HepG2 (cell line): Measurements from ENCODE around the gene HAGH. TPM values are rescaled to one million over a fixed set of nuclear protein-coding genes. Genes with fewer than 3 reads are reported as not detected.

Source experiments
- ATF7-NPFF ChIP-seq: sonication (generic); formaldehyde crosslinking; IDR thresholded peaks from 2 replicates; pipeline ENCODE4 v1.8.1; 2023; ENCODE audit warnings: mild to moderate bottlenecking, low read depth, missing genetic modification reagents, moderate library complexity
- CREM ChIP-seq, 2 experiments: sonication (generic) in 1 of 2; formaldehyde crosslinking in 1 of 2; IDR thresholded peaks; 2 replicates each; pipeline versions ENCODE4 v1.4.0 to v1.6.1; 2016 to 2020; ENCODE audit warnings: antibody characterized with exemption in 1 of 2, mild to moderate bottlenecking in 1 of 2, missing genetic modification reagents in 1 of 2
- DMAP1 ChIP-seq: IDR thresholded peaks from 2 replicates; pipeline ENCODE4 v1.6.1; 2016
- FIP1L1 ChIP-seq: fragments of 200-400 bp; formaldehyde crosslinking; IDR thresholded peaks from 2 replicates; pipeline ENCODE4 v1.6.1; 2018; ENCODE audit warnings: low read depth, mild to moderate bottlenecking, low read length, moderate library complexity, borderline replicate concordance; ENCODE audit not compliant: insufficient read depth
- GLI4 ChIP-seq: sonication (generic); formaldehyde crosslinking; IDR thresholded peaks from 2 replicates; pipeline ENCODE4 v1.5.1; 2020; ENCODE audit warnings: missing genetic modification reagents, mild to moderate bottlenecking, moderate library complexity, borderline replicate concordance
- HDAC1 ChIP-seq: sonication (generic); formaldehyde crosslinking; IDR thresholded peaks from 2 replicates; pipeline ENCODE4 v1.5.1; 2020; ENCODE audit warnings: mild to moderate bottlenecking, missing genetic modification reagents
- HNRNPUL1 ChIP-seq: fragments of 200-400 bp; formaldehyde crosslinking; IDR thresholded peaks from 2 replicates; pipeline ENCODE4 v1.6.1; 2017; ENCODE audit warnings: low read depth, mild to moderate bottlenecking, low read length, moderate library complexity
- KDM6A ChIP-seq: IDR thresholded peaks from 2 replicates; pipeline ENCODE4 v1.6.1; 2016; ENCODE audit warnings: low read depth
- MATR3 ChIP-seq: sonication (generic); formaldehyde crosslinking; IDR thresholded peaks from 2 replicates; pipeline ENCODE4 v1.4.0; 2020; ENCODE audit warnings: missing genetic modification reagents
- PLRG1 ChIP-seq: fragments of 450-650 bp; conservative IDR thresholded peaks from 2 replicates; pipeline ENCODE4 v1.6.1; 2016
- POLR2AphosphoS2 ChIP-seq: IDR thresholded peaks from 2 replicates; pipeline ENCODE4 v1.6.1; 2011; ENCODE audit warnings: low read depth, low read length, improper control_type of control experiment
- SIN3B ChIP-seq: fragments of 150-350 bp; IDR thresholded peaks from 2 replicates; pipeline ENCODE4 v1.6.1; 2014; ENCODE audit warnings: low read length
- SMARCC2 ChIP-seq: fragments of 450-650 bp; IDR thresholded peaks from 2 replicates; pipeline ENCODE4 v1.6.1; 2017; ENCODE audit warnings: antibody characterized with exemption, mild to moderate bottlenecking
- STAG1 ChIP-seq: sonication (generic); formaldehyde crosslinking; IDR thresholded peaks from 2 replicates; pipeline ENCODE4 v1.4.0; 2020; ENCODE audit warnings: missing genetic modification reagents
- ZNF510 ChIP-seq: sonication (generic); formaldehyde crosslinking; IDR thresholded peaks from 2 replicates; pipeline ENCODE4 v1.4.0; 2020; ENCODE audit warnings: low read depth, mild to moderate bottlenecking, missing genetic modification reagents
- ZNF558 ChIP-seq: sonication (generic); formaldehyde crosslinking; IDR thresholded peaks from 2 replicates; pipeline ENCODE4 v1.9.0; 2022; ENCODE audit warnings: mild to moderate bottlenecking, missing genetic modification reagents, borderline replicate concordance
- ZNF674 ChIP-seq: sonication (generic); formaldehyde crosslinking; IDR thresholded peaks from 2 replicates; pipeline ENCODE4 v1.5.0; 2020; ENCODE audit warnings: low read depth, mild to moderate bottlenecking, missing genetic modification reagents
- ZSCAN30 ChIP-seq: sonication (generic); formaldehyde crosslinking; IDR thresholded peaks from 2 replicates; pipeline ENCODE4 v1.5.0; 2020; ENCODE audit warnings: mild to moderate bottlenecking, missing genetic modification reagents
- polyA plus RNA-seq, 8 experiments: library from polyadenylated mRNA; depleted of rRNA in 3 of 8; stranded (reverse) in 7 of 8; unstranded in 1 of 8; fragments of >200 nt; fragmentation: Illumina TruSeq in 4 of 8; extraction: Trizol in 4 of 8; gene quantifications; 2 replicates each; pipeline versions ENCODE4 v1.2.1 to v1.2.3, GENCODE V29; 2011 to 2016; ENCODE audit warnings: low read depth in 4 of 8, missing spikeins in 1 of 8, mixed read lengths in 1 of 8; ENCODE audit not compliant: insufficient read depth in 1 of 8
- total RNA-seq, 5 experiments: library from RNA; depleted of rRNA; stranded (reverse); fragments of >200 nt; fragmentation: Illumina TruSeq; extraction: Trizol; gene quantifications; 2 replicates each; pipeline ENCODE4 v1.2.3, GENCODE V29; 2016; ENCODE audit warnings: low read depth in 1 of 5
- TF ChIP-seq, protein P1 (sequence below): sonication (generic); formaldehyde crosslinking; IDR thresholded peaks from 2 replicates; pipeline ENCODE4 v1.5.0; 2020; ENCODE audit warnings: missing genetic modification reagents, mild to moderate bottlenecking, borderline replicate concordance
- TF ChIP-seq, protein P2 (sequence below): sonication (generic); formaldehyde crosslinking; IDR thresholded peaks from 2 replicates; pipeline ENCODE4 v1.4.0; 2020; ENCODE audit warnings: missing genetic modification reagents, low read depth, mild to moderate bottlenecking, borderline replicate concordance
- TF ChIP-seq, protein P3 (sequence below): sonication (generic); formaldehyde crosslinking; conservative IDR thresholded peaks from 2 replicates; pipeline ENCODE4 v1.4.0; 2020; ENCODE audit warnings: mild to moderate bottlenecking, missing genetic modification reagents, moderate library complexity

Gene HAGH
- total and polyA plus RNA-seq, 2 of the 13 experiments (the other 11 are each of a cell fraction or from before 2014, with no cell fraction given): 70.4 to 95.4 TPM

DNA sequence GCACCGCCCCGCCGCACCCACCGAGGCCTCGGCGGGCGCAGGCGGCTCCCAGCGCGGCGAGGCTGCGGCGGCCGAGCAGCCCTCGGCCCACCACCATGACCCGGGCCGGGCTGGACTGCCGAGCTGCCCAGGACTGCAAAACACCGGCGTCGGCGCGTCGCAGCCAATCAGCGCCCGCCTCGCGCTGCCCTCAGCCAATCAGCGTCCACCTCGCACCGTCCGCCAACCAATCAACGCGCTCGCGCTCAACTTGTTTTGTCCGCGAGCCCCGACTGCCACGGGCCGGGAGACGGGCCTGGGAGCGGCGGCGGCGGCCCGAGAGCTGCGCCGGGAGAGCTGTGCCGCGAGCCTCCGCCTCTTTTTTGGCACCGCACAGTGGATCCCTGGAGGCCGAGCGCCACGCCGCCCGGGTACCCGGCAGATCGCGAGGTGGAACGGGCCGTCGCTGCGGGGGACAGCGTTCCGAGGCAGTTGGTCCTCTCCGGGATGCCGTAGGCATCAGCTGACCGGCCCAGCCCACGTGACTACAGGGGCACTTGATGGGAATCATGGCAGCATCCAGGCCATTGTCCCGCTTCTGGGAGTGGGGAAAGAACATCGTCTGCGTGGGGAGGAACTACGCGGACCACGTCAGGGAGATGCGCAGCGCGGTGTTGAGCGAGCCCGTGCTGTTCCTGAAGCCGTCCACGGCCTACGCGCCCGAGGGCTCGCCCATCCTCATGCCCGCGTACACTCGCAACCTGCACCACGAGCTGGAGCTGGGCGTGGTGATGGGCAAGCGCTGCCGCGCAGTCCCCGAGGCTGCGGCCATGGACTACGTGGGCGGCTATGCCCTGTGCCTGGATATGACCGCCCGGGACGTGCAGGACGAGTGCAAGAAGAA lies at the start of gene HAGH, which contains the start of gene FAHD1 (continued):
- TF ChIP-seq CREM (IDR thresholded peaks at IDR 0.05) (peak; percentile 43), CREM (CRISPR knock-in tag; IDR thresholded peaks at IDR 0.05) (no peak), GLI4 (CRISPR knock-in tag) (no peak; the same call in 1 of the 2 replicates), MATR3 (CRISPR knock-in tag) (no peak), FIP1L1 (0 out of 2 replicates have a peak, but pooled peaks have one; percentile 73), ZSCAN30 (CRISPR knock-in tag) (no peak), HDAC1 (CRISPR knock-in tag) (peak; percentile 99), STAG1 (CRISPR knock-in tag) (no peak), ZNF558 (CRISPR knock-in tag) (peak; percentile 95; the same call in 1 of the 2 replicates), ZNF510 (CRISPR knock-in tag) (peak; percentile 56; the same call in 1 of the 2 replicates), SMARCC2 (no peak), POLR2AphosphoS2 (no peak), ZNF674 (CRISPR knock-in tag) (0 out of 2 replicates have a peak, but pooled peaks have one; percentile 86), KDM6A (CRISPR knock-in tag) (no peak), DMAP1 (CRISPR knock-in tag) (peak; percentile 96), PLRG1 (no peak), HNRNPUL1 (no peak), ATF7-NPFF (CRISPR knock-in tag) (peak; percentile 68; the same call in 1 of the 2 replicates), SIN3B (peak; percentile 94)
- TF ChIP-seq, protein P1, sequence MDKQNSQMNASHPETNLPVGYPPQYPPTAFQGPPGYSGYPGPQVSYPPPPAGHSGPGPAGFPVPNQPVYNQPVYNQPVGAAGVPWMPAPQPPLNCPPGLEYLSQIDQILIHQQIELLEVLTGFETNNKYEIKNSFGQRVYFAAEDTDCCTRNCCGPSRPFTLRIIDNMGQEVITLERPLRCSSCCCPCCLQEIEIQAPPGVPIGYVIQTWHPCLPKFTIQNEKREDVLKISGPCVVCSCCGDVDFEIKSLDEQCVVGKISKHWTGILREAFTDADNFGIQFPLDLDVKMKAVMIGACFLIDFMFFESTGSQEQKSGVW (CRISPR knock-in tag): no peak
- TF ChIP-seq, protein P2, sequence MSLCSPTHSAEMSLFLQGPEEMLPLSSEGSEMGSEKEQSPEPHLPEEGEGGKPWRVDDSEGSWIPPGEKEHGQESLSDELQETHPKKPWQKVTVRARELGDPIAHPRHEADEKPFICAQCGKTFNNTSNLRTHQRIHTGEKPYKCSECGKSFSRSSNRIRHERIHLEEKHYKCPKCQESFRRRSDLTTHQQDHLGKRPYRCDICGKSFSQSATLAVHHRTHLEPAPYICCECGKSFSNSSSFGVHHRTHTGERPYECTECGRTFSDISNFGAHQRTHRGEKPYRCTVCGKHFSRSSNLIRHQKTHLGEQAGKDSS (CRISPR knock-in tag): 0 out of 2 replicates have a peak, but pooled peaks have one; percentile 85
- TF ChIP-seq, protein P3, sequence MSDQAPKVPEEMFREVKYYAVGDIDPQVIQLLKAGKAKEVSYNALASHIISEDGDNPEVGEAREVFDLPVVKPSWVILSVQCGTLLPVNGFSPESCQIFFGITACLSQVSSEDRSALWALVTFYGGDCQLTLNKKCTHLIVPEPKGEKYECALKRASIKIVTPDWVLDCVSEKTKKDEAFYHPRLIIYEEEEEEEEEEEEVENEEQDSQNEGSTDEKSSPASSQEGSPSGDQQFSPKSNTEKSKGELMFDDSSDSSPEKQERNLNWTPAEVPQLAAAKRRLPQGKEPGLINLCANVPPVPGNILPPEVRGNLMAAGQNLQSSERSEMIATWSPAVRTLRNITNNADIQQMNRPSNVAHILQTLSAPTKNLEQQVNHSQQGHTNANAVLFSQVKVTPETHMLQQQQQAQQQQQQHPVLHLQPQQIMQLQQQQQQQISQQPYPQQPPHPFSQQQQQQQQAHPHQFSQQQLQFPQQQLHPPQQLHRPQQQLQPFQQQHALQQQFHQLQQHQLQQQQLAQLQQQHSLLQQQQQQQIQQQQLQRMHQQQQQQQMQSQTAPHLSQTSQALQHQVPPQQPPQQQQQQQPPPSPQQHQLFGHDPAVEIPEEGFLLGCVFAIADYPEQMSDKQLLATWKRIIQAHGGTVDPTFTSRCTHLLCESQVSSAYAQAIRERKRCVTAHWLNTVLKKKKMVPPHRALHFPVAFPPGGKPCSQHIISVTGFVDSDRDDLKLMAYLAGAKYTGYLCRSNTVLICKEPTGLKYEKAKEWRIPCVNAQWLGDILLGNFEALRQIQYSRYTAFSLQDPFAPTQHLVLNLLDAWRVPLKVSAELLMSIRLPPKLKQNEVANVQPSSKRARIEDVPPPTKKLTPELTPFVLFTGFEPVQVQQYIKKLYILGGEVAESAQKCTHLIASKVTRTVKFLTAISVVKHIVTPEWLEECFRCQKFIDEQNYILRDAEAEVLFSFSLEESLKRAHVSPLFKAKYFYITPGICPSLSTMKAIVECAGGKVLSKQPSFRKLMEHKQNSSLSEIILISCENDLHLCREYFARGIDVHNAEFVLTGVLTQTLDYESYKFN (CRISPR knock-in tag): peak; percentile 53; the same call in 1 of the 2 replicates
